Stimulated activated naive CD8-positive, alpha-beta T cell treated with anti-CD3 and anti-CD28 coated beads, Interleukin-15, amount 100 ng/mL, for 72 hours (primary cell): ENCODE results near the gene KRTAP10-3.

Source experiments
- ATAC-seq: fragments of 150-1000 bp; cut with Tn5 transposase; 2 replicates; pipeline ENCODE4 v1.10.0; 2021; ENCODE audit warnings: mild to moderate bottlenecking, moderate library complexity
- DNase-seq, 2 donors: peaks; one replicate each; pipeline ENCODE4 v3.0.0; 2021 to 2022
- H3K27ac Mint-ChIP-seq, 2 donors: one replicate each; pipeline ENCODE4 v1.8.0; 2022; ENCODE audit warnings: mild to moderate bottlenecking in 2 of 2, mixed read lengths in 2 of 2, moderate library complexity in 2 of 2
- H3K27me3 Mint-ChIP-seq: one replicate; pipeline ENCODE4 v1.8.0; 2022; ENCODE audit warnings: mixed read lengths
- H3K4me1 Mint-ChIP-seq: one replicate; pipeline ENCODE4 v1.8.0; 2022; ENCODE audit warnings: mild to moderate bottlenecking, mixed read lengths
- H3K4me3 Mint-ChIP-seq, 2 donors: one replicate each; pipeline ENCODE4 v1.8.0; 2022; ENCODE audit warnings: mild to moderate bottlenecking in 2 of 2, mixed read lengths in 2 of 2, moderate library complexity in 1 of 2
- H3K9me3 Mint-ChIP-seq, 2 donors: one replicate each; pipeline ENCODE4 v1.8.0; 2022; ENCODE audit warnings: mixed read lengths in 2 of 2

The KRTAP10-3 gene

DNA sequence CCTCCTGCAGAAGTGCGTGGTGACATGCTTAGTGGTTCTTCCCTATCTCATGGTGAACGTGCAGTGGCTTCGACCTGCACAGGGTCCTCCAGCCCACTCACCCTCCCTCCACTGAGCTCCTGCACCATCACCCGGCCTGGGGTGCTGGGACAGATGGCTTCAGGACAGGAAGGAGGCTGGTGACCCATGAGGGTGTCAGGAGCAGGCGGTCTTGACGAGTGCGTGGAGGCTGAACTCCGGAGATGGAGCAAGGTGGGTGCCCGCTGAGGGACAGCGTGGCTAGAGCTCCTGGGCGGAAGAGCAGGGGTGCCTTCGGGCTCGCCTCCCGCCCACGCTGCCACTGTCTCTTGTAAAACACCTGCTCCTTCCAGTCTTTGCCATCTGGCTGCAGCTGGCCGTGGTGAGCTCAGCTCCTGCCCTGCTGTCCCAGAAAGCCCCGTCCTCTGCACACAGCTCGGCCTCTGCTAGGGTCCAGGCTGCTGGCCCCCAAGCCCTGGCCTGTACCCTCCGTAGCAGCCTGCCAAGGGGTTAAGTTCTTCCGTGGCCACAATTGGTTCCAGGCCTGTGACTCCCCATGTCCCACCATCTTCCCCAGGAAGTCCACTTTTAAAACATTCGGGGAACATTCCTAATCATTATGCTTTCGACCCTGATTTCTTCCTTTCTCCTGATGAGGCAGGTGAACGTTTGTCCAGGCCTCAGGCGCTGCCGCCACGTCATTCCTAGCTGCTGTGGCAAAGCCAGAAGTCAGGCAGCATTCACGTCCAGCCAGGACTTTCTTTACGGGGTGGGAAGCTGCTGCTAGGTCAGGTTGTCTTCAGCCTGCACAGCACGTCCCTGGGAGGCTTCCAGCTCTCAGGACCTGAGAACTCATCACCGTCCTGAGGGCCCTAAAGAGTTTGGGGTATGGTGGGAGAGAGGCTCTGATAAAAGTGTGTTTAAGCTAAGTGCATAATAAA, 26.7 kb downstream of the KRTAP10-3 start:
- no peaks in the 10 kb centered on the region for H3K9me3 Mint-ChIP-seq
- no peak overlapping the region for H3K4me3 Mint-ChIP-seq
- no peak overlapping the region for H3K27ac Mint-ChIP-seq
- H3K4me1 Mint-ChIP-seq = no peaks in the 10 kb centered on the region
- DNase-seq (no peak), ATAC-seq (no peak)
- H3K27me3 Mint-ChIP-seq = no peaks in the 10 kb centered on the region

DNA sequence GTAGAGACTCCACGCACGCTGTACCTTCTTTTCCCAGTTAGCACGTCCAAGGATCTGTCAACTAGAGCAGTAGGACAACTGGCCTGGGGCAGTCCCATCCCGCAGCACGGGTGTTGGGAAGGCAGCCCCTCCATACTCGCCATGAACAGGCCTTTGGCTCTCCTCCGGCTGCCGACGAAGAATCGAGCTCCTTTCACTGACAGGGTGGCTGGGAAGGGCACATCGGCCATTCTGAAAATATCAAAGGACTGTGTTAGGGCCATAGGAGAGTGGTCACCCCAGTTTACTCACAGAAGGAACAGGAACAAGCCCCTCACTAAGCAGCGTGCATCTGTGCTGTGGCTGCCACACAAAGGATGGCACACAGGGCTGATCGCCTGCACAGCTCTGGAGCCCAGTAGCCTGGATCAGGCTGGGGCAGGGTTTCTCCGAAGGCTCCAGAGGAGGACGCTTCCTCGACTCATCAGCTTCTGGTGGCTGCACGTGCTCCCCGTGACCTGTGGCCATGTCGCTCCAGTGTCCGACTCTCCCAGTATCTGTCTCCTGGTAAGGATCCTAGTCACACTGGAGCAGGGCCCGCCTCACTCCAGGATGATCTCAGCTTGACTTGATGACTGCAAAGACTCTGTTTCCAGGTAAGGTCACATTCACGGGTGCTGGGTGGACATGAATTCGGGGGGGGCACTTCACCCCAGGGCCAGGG, 27.5 kb downstream of the KRTAP10-3 start:
- no peak overlapping the region for H3K4me3 Mint-ChIP-seq
- DNase-seq = no peak
- H3K27me3 Mint-ChIP-seq = no peaks in the 10 kb centered on the region
- H3K9me3 Mint-ChIP-seq = no peaks in the 10 kb centered on the region
- H3K4me1 Mint-ChIP-seq = no peaks in the 10 kb centered on the region
- ATAC-seq = no peak
- peak overlapping the region in 1 of 2 donors; percentile 15 for H3K27ac Mint-ChIP-seq

DNA sequence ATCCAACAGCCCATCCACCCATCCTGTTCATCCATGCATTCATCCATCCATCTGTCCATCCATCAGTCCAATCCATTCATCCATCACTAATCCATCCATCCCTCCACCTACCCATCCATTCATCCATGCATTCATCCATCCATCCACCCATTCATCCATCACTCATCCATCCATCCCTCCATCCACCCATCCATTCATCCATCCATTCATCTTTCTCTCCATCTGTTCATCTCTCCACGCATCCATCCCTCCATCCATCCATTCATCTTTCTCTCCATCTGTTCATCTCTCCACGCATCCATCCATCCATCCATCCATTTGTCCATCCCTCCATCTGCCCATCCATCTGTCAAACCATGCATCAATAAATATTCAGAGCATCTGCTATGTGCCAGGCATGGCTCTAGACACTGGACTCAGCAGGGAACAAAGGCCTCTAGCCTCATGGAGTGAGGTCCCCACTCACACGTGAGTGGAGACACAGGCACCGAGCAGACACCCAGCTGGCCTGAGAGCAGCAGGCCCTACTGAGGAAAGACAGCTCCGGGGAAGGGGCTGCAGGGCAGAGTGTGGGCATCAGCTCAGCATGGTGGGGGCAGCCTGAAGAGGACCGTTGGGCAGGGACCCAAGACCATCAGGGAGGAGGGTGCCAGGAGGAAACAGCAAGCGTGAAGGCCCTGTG, 28.2 kb downstream of the KRTAP10-3 start:
- H3K4me3 Mint-ChIP-seq = no peak overlapping the region
- no peak for DNase-seq
- peak overlapping the region in 1 of 2 donors; percentile 0 for H3K27ac Mint-ChIP-seq
- ATAC-seq = no peak
- no peaks in the 10 kb centered on the region for H3K27me3 Mint-ChIP-seq
- no peaks in the 10 kb centered on the region for H3K4me1 Mint-ChIP-seq
- no peaks in the 10 kb centered on the region for H3K9me3 Mint-ChIP-seq

GRCh38 chr21:44529503-44530125, 29.0 kb downstream of the KRTAP10-3 start:
- DNase-seq (no peak), ATAC-seq (no peak)
- H3K9me3 Mint-ChIP-seq = no peaks in the 10 kb centered on the region
- H3K27me3 Mint-ChIP-seq = no peaks in the 10 kb centered on the region
- H3K27ac Mint-ChIP-seq = peak overlapping the region in 1 of 2 donors; percentile 30
- H3K4me1 Mint-ChIP-seq = no peaks in the 10 kb centered on the region
- H3K4me3 Mint-ChIP-seq = no peak overlapping the region

GRCh38 chr21:44529011-44529421, 29.6 kb downstream of the KRTAP10-3 start:
- no peak overlapping the region for H3K4me3 Mint-ChIP-seq
- H3K9me3 Mint-ChIP-seq = no peaks in the 10 kb centered on the region
- no peaks in the 10 kb centered on the region for H3K27me3 Mint-ChIP-seq
- peak overlapping the region in 1 of 2 donors; percentile 3 for H3K27ac Mint-ChIP-seq
- ATAC-seq (no peak), DNase-seq (no peak)
- no peaks in the 10 kb centered on the region for H3K4me1 Mint-ChIP-seq

GRCh38 chr21:44528634-44528995, 30.0 kb downstream of the KRTAP10-3 start:
- Mint-ChIP-seq H3K4me3 (no peak overlapping the region), H3K4me1 (no peaks in the 10 kb centered on the region), H3K27ac (peak overlapping the region in 1 of 2 donors; percentile 3), H3K27me3 (no peaks in the 10 kb centered on the region), H3K9me3 (no peaks in the 10 kb centered on the region)
- DNase-seq = no peak
- ATAC-seq = no peak

GRCh38 chr21:44527983-44528633, 30.5 kb downstream of the KRTAP10-3 start:
- no peak for DNase-seq
- ATAC-seq = no peak
- H3K27ac Mint-ChIP-seq = no peak overlapping the region

GRCh38 chr21:44527156-44527982, 31.2 kb downstream of the KRTAP10-3 start:
- H3K27ac Mint-ChIP-seq = no peak overlapping the region
- no peaks in the 10 kb centered on the region for H3K9me3 Mint-ChIP-seq
- H3K4me1 Mint-ChIP-seq = no peaks in the 10 kb centered on the region
- H3K27me3 Mint-ChIP-seq = no peaks in the 10 kb centered on the region
- H3K4me3 Mint-ChIP-seq = no peak overlapping the region
- ATAC-seq (no peak), DNase-seq (no peak)

More at GRCh38 chr21:44527983-44528633, 30.5 kb downstream of the KRTAP10-3 start:
- Mint-ChIP-seq H3K27me3 (no peaks in the 10 kb centered on the region), H3K4me3 (no peak overlapping the region), H3K4me1 (no peaks in the 10 kb centered on the region), H3K9me3 (no peaks in the 10 kb centered on the region)

GRCh38 chr21:44526096-44526997, 32.2 kb downstream of the KRTAP10-3 start:
- Mint-ChIP-seq H3K4me3 (no peak overlapping the region), H3K27me3 (no peaks in the 10 kb centered on the region), H3K9me3 (no peaks in the 10 kb centered on the region), H3K4me1 (no peaks in the 10 kb centered on the region), H3K27ac (no peak overlapping the region)
- ATAC-seq (no peak), DNase-seq (no peak)

DNA sequence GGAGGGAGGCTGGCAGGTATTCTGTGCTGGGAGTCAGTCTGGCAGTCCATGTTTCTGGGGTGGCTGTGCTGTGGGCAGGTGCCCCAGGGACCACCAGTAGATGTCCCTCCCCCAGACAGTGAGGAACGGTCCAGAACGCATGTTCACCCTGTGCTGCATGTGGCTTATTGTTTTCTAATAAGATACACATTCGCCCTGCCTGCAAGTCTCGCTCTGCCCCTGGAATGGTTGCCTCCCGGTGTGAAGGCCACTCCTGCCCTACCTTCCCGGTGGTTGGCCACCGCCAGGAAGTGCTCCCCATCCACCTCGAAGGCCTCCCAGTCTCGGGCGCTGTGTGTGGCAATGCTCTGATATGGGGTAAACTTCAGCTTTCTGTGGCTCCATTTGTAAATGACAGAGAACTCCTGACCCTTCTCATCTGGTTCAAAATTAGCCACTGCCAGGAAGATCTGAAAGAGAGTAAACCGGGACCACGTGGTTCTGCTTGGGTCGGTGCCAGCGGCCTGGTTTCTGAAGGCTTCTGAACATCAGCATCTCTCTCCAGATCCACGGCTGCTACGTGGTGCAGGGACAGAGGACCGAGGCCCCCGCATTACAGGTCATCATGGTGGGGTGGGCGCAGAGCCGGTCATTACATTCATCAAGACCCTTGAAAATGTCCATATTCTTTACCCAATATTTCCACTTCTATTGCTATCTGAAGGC, 33.1 kb downstream of the KRTAP10-3 start:
- no peak overlapping the region for H3K27ac Mint-ChIP-seq
- no peaks in the 10 kb centered on the region for H3K4me1 Mint-ChIP-seq
- ATAC-seq = no peak
- H3K4me3 Mint-ChIP-seq = no peak overlapping the region
- H3K27me3 Mint-ChIP-seq = no peaks in the 10 kb centered on the region
- no peaks in the 10 kb centered on the region for H3K9me3 Mint-ChIP-seq
- no peak for DNase-seq

DNA sequence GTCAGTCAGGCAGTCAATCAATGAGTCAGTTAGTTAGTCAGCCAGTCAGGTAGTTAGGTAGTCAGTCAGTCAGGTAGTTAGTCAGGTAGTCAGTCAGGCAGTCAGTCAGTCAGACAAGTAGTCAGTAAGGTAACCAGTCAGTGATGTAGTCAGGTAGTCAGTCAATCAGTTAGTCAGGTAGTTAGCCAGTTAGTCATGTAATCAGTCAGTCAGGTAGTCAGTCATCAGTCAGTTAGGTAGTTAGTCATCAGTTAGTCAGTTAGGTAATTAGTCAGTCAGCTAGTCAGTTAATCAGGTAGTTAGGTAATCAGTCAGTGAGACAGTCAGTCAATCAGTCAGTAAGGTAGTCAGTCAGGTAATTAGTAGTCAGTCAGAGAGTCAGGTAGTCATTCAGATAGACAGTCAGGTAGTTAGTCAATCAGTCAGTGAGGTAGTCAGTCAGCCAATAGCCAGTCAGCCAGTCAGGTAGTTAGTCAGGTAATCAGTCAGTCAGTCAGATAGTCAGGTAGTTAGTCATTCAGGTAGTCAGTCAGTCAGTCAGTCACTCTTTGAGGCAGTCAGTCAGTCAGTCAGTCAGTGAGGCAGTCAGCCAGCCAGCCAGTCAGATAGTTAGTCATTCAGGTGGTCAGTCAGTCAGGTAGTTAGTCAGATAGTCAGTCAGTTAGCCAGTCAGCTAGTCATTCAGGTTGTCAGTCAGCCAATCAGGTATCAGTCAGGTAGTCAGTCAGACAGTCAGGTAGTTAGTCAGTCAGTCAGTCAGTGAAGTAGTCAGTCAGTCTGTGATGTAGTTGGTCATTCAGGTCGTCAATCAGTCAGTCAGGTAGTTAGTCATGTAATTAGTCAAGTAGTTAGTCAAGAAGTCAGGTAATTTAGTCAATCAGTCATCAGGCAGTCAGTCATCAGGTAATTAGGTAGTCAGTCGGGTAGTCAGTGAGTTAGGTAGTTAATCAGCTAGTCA, 33.9 kb downstream of the KRTAP10-3 start:
- Mint-ChIP-seq H3K4me3 (no peak overlapping the region), H3K9me3 (no peaks in the 10 kb centered on the region), H3K4me1 (no peaks in the 10 kb centered on the region), H3K27ac (no peak overlapping the region), H3K27me3 (no peaks in the 10 kb centered on the region)
- ATAC-seq = peak; percentile 22
- DNase-seq = no peak
